CD4-positive, alpha-beta T cell treated with Interleukin-10 for 1 hour (primary cell): Measurements from ENCODE around the gene COMMD7.
"Not testable (repeated sequence)": the region's sequence is repeated elsewhere in the genome, so short reads cannot be mapped to it uniquely, and the experiment has no call there.

Experiments
- DNase-seq: peaks from one replicate; pipeline ENCODE4 v3.0.0-alpha.2; 2020

COMMD7 gene

GRCh38 chr20:32728435-32728834 is 14.8 kb downstream of the COMMD7 start:
- DNase-seq: not testable (repeated sequence)

GRCh38 chr20:32727683-32728082 is 15.6 kb downstream of the COMMD7 start:
- no peak for DNase-seq

GRCh38 chr20:32718749-32719348 is 24.4 kb downstream of the COMMD7 start:
- no peak for DNase-seq

- no peak for DNase-seq
These were observed 31.9 kb downstream of the COMMD7 start for GRCh38 chr20:32711346-32711745.

GRCh38 chr20:32709632-32710121 is 33.6 kb downstream of the COMMD7 start:
- DNase-seq: no peak

- DNase-seq: not testable (repeated sequence)
These were observed 34.1 kb downstream of the COMMD7 start for GRCh38 chr20:32709029-32709631.

- no peak for DNase-seq
These were observed 35.3 kb downstream of the COMMD7 start for GRCh38 chr20:32707691-32708581.

- DNase-seq: no peak
These were observed 36.8 kb downstream of the COMMD7 start for GRCh38 chr20:32706486-32706885.

GRCh38 chr20:32702706-32703425 is 40.4 kb downstream of the COMMD7 start:
- DNase-seq: no peak

- DNase-seq: no peak
These were observed 45.7 kb downstream of the COMMD7 start for GRCh38 chr20:32697608-32698007.

GRCh38 chr20:32695089-32695488 is 48.2 kb downstream of the COMMD7 start:
- DNase-seq: no peak

GRCh38 chr20:32688966-32689365 is 54.3 kb downstream of the COMMD7 start:
- DNase-seq: not testable (repeated sequence)

GRCh38 chr20:32687180-32687532 is 56.1 kb downstream of the COMMD7 start:
- no peak for DNase-seq

GRCh38 chr20:32686530-32687179 is 56.6 kb downstream of the COMMD7 start:
- no peak for DNase-seq

- DNase-seq: no peak
These were observed 57.4 kb downstream of the COMMD7 start for GRCh38 chr20:32685541-32686529.

GRCh38 chr20:32682508-32682987 is 60.7 kb downstream of the COMMD7 start:
- DNase-seq: no peak

GRCh38 chr20:32681175-32682084 is 61.8 kb downstream of the COMMD7 start:
- no peak for DNase-seq

GRCh38 chr20:32680544-32681174 is 62.6 kb downstream of the COMMD7 start:
- DNase-seq: no peak

GRCh38 chr20:32678948-32679347 is 64.3 kb downstream of the COMMD7 start:
- no peak for DNase-seq
